ENCODE results near the gene EFEMP2. TPM values are rescaled to one million over a fixed set of nuclear protein-coding genes. Genes with fewer than 3 reads are reported as not detected.
A peak's percentile ranks its signal among the peaks of the same experiment; 100 is the strongest.
"Not testable (repeated sequence)": the region's sequence is repeated elsewhere in the genome, so short reads cannot be mapped to it uniquely, and the experiment has no call there.

Gene EFEMP2
- total RNA-seq, 2 donors from 2014 or later = 16.2 to 25.4 TPM

GRCh38 chr11:65833297-65834030 lies 39.1 kb downstream of the EFEMP2 start, which contains the start of gene SNX32:
Gene SNX32, plus strand, starts transcription at chr11:65833963. Its CDS starts 103 bp downstream, at chr11:65834066.
- Histone ChIP-seq H3K9me3 (no peaks in the 10 kb centered on the region), H3K4me3 (peak within 1 kb of the TSS; percentile 12 to 32), H3K27ac (no peak within 1 kb of the TSS), H3K27me3 (no peaks in the 10 kb centered on the region), H3K36me3 (replicated peaks in 1 of 2; ENCODE audit: insufficient read depth in 1 of 2, low read depth in 2 of 2) (no peaks in the 10 kb centered on the region), H3K4me1 (peaks cover 18% of the 10 kb centered on the region)
- intact Hi-C loops (cut with DNase I) = no loop called here
- TF ChIP-seq CTCF (IDR thresholded peaks at IDR 0.05) (no peak), POLR2A (IDR thresholded peaks at IDR 0.05) (no peak)
- DNase-seq (peak; percentile 94 to 95 (median 95)), ATAC-seq (peak; percentile 100)
- 3 to 5% methylated on average over 46 to 63 of the region's 63 CpGs for WGBS, 2 donors

GRCh38 chr11:65832231-65832630 lies 40.4 kb downstream of the EFEMP2 start:
- H3K9me3 ChIP-seq; intact Hi-C loops (cut with DNase I): not testable (repeated sequence)

GRCh38 chr11:65829459-65829858 lies 43.1 kb downstream of the EFEMP2 start:
- intact Hi-C loops (cut with DNase I) = no loop called here
- no peak for ATAC-seq
- WGBS, 2 donors = 64 to 69% methylated on average over 4 of the region's 4 CpGs
- H3K4me1 ChIP-seq = peaks cover 17% of the 10 kb centered on the region
- TF ChIP-seq POLR2A (IDR thresholded peaks at IDR 0.05) (no peak), CTCF (IDR thresholded peaks at IDR 0.05) (no peak)
- no peak overlapping the region for H3K4me3 ChIP-seq
- H3K27ac ChIP-seq = no peak overlapping the region
- DNase-seq = no peak
- no peaks in the 10 kb centered on the region for H3K36me3 ChIP-seq (replicated peaks in 1 of 2; ENCODE audit: insufficient read depth in 1 of 2, low read depth in 2 of 2)
- no peaks in the 10 kb centered on the region for H3K27me3 ChIP-seq
- no peaks in the 10 kb centered on the region for H3K9me3 ChIP-seq

More at GRCh38 chr11:65832231-65832630, 40.4 kb downstream of the EFEMP2 start:
- not testable (repeated sequence) for ATAC-seq; H3K36me3 ChIP-seq (replicated peaks in 1 of 2; ENCODE audit: insufficient read depth in 1 of 2, low read depth in 2 of 2); DNase-seq; H3K27me3 ChIP-seq; H3K4me3 ChIP-seq; H3K27ac ChIP-seq
- peaks cover 18% of the 10 kb centered on the region for H3K4me1 ChIP-seq

- Histone ChIP-seq H3K27ac (no peak overlapping the region), H3K4me3 (no peak overlapping the region), H3K9me3 (no peaks in the 10 kb centered on the region), H3K27me3 (no peaks in the 10 kb centered on the region), H3K36me3 (replicated peaks in 1 of 2; ENCODE audit: insufficient read depth in 1 of 2, low read depth in 2 of 2) (no peaks in the 10 kb centered on the region), H3K4me1 (peaks cover 14% of the 10 kb centered on the region)
- intact Hi-C loops (cut with DNase I) = no loop called here
- TF ChIP-seq CTCF (IDR thresholded peaks at IDR 0.05) = no peak
- TF ChIP-seq POLR2A (IDR thresholded peaks at IDR 0.05) = no peak
- no peak for DNase-seq
- WGBS, 2 donors = 79 to 80% methylated on average over 4 to 8 of the region's 8 CpGs
- ATAC-seq = no peak
Measured at GRCh38 chr11:65826984-65827735, 45.4 kb downstream of the EFEMP2 start.

GRCh38 chr11:65822776-65823528 lies 49.6 kb downstream of the EFEMP2 start:
- WGBS, 2 donors = 30 to 39% methylated on average over 15 of the region's 15 CpGs
- Histone ChIP-seq H3K27ac (peak overlapping the region in 3 of 4 donors; percentile 15 to 27 (median 19)), H3K4me3 (no peak overlapping the region), H3K36me3 (replicated peaks in 1 of 2; ENCODE audit: insufficient read depth in 1 of 2, low read depth in 2 of 2) (no peaks in the 10 kb centered on the region), H3K27me3 (no peaks in the 10 kb centered on the region), H3K4me1 (peaks cover 26% of the 10 kb centered on the region), H3K9me3 (no peaks in the 10 kb centered on the region)
- DNase-seq (peak; percentile 51 to 80 (median 70)), ATAC-seq (peak; percentile 67)
- intact Hi-C loops (cut with DNase I) = loop anchor here (5.0 kb wide), 1 partner anchor 106 kb away; no protein-coding TSS in a partner anchor
- TF ChIP-seq CTCF (IDR thresholded peaks at IDR 0.05) (peak in 1 of 7 experiments; percentile 10), POLR2A (IDR thresholded peaks at IDR 0.05) (no peak)
